Right lobe of liver (tissue), 4 donors: Measurements from ENCODE around the gene MROH2A.

ENCODE experiments used
- CTCF ChIP-seq, 4 donors: fragments of 200-600 bp in 3 of 4; fragments of 450-650 bp in 1 of 4; IDR thresholded peaks; one replicate each; pipeline versions ENCODE4 v1.5.1 to v1.8.0; 2016 to 2022; ENCODE audit warnings: antibody characterized with exemption in 4 of 4, mild to moderate bottlenecking in 2 of 4
- POLR2A ChIP-seq: fragments of 450-650 bp; IDR thresholded peaks from one replicate; pipeline ENCODE4 v1.6.1; 2017; ENCODE audit warnings: antibody characterized with exemption, mild to moderate bottlenecking
- donor health status: DM: no; HTN: no; CAD: no.
- donor health status: DM: no; HTN: no; CAD: no.
- donor health status: DM: no; HTN: yes; CAD: no.

GRCh38 chr2:233851169-233851568 lies 73.0 kb downstream of the MROH2A start:
- TF ChIP-seq CTCF (IDR thresholded peaks at IDR 0.05) (no peak), POLR2A (no peak)
